ENCODE data around the gene EGR2.

- TF ChIP-seq ISL1 (CRISPR knock-in tag; IDR thresholded peaks at IDR 0.05), result no peak
- TF ChIP-seq BACH2 (CRISPR knock-in tag; IDR thresholded peaks at IDR 0.05; ENCODE audit: borderline replicate concordance), result no peak
- no peak for TF ChIP-seq ZFP3 (CRISPR knock-in tag; IDR thresholded peaks at IDR 0.05)
- no peak for TF ChIP-seq TOX (CRISPR knock-in tag; IDR thresholded peaks at IDR 0.05; ENCODE audit: borderline replicate concordance)
- TF ChIP-seq CREB5 (CRISPR knock-in tag; IDR thresholded peaks at IDR 0.05; ENCODE audit: low read depth), result no peak
- no peak for TF ChIP-seq CSDC2 (CRISPR knock-in tag; IDR thresholded peaks at IDR 0.05)
- TF ChIP-seq OSR1 (CRISPR knock-in tag; IDR thresholded peaks at IDR 0.05), result no peak
- TF ChIP-seq PATZ1 (CRISPR knock-in tag; IDR thresholded peaks at IDR 0.05; ENCODE audit: borderline replicate concordance), result no peak
- no peak for TF ChIP-seq ZNF70 (CRISPR knock-in tag; IDR thresholded peaks at IDR 0.05)
- no peak for TF ChIP-seq ARNTL (CRISPR knock-in tag; IDR thresholded peaks at IDR 0.05; ENCODE audit: borderline replicate concordance, low read depth)
- TF ChIP-seq POU6F1 (CRISPR knock-in tag; IDR thresholded peaks at IDR 0.05; ENCODE audit: borderline replicate concordance, low read depth), result no peak
- TF ChIP-seq TCF4 (CRISPR knock-in tag; IDR thresholded peaks at IDR 0.05; ENCODE audit: borderline replicate concordance), result no peak
- TF ChIP-seq ZFP30 (CRISPR knock-in tag; IDR thresholded peaks at IDR 0.05), result no peak
Observed at GRCh38 chr10:62853710-62854109, 37.5 kb upstream of the EGR2 start.

All from SK-N-SH treated with all-trans-retinoic acid at 6 μM for 48 hours (cell line).